Measurements from ENCODE around the gene HAND1.

HAND1 gene

GRCh38 chr5:154514331-154514730 is 36.3 kb upstream of the HAND1 start:
- TF ChIP-seq GATA2 (IDR thresholded peaks at IDR 0.05; ENCODE audit: low read depth, low read length) (no peak), GATA3 (IDR thresholded peaks at IDR 0.05; ENCODE audit: low read depth, low read length) (no peak)

GRCh38 chr5:154513669-154514084 is 35.6 kb upstream of the HAND1 start:
- TF ChIP-seq GATA2 (IDR thresholded peaks at IDR 0.05; ENCODE audit: low read depth, low read length), result no peak
- TF ChIP-seq GATA3 (IDR thresholded peaks at IDR 0.05; ENCODE audit: low read depth, low read length), result no peak

- TF ChIP-seq GATA2 (IDR thresholded peaks at IDR 0.05; ENCODE audit: low read depth, low read length), result no peak
Measured at GRCh38 chr5:154511984-154512383, 34.0 kb upstream of the HAND1 start.

- TF ChIP-seq GATA2 (IDR thresholded peaks at IDR 0.05; ENCODE audit: low read depth, low read length) (no peak), GATA3 (IDR thresholded peaks at IDR 0.05; ENCODE audit: low read depth, low read length) (no peak)
Measured at GRCh38 chr5:154509784-154510555, 31.9 kb upstream of the HAND1 start.

- no peak for TF ChIP-seq GATA3 (IDR thresholded peaks at IDR 0.05; ENCODE audit: low read depth, low read length)
Measured at GRCh38 chr5:154508114-154508513, 30.1 kb upstream of the HAND1 start.

GRCh38 chr5:154506716-154507080 is 28.7 kb upstream of the HAND1 start:
- no peak for TF ChIP-seq GATA3 (IDR thresholded peaks at IDR 0.05; ENCODE audit: low read depth, low read length)
- TF ChIP-seq GATA2 (IDR thresholded peaks at IDR 0.05; ENCODE audit: low read depth, low read length), result no peak

- TF ChIP-seq GATA2 (IDR thresholded peaks at IDR 0.05; ENCODE audit: low read depth, low read length), result no peak
- TF ChIP-seq GATA3 (IDR thresholded peaks at IDR 0.05; ENCODE audit: low read depth, low read length), result no peak
Measured at GRCh38 chr5:154506049-154506715, 28.2 kb upstream of the HAND1 start.

GRCh38 chr5:154505567-154505966 is 27.5 kb upstream of the HAND1 start:
- TF ChIP-seq GATA2 (IDR thresholded peaks at IDR 0.05; ENCODE audit: low read depth, low read length) (no peak), GATA3 (IDR thresholded peaks at IDR 0.05; ENCODE audit: low read depth, low read length) (no peak)

GRCh38 chr5:154503698-154504039 is 25.6 kb upstream of the HAND1 start:
- TF ChIP-seq GATA2 (IDR thresholded peaks at IDR 0.05; ENCODE audit: low read depth, low read length), result no peak
- no peak for TF ChIP-seq GATA3 (IDR thresholded peaks at IDR 0.05; ENCODE audit: low read depth, low read length)

GRCh38 chr5:154502180-154502579 is 24.2 kb upstream of the HAND1 start:
- TF ChIP-seq GATA3 (IDR thresholded peaks at IDR 0.05; ENCODE audit: low read depth, low read length) (no peak), GATA2 (IDR thresholded peaks at IDR 0.05; ENCODE audit: low read depth, low read length) (no peak)

- TF ChIP-seq GATA3 (IDR thresholded peaks at IDR 0.05; ENCODE audit: low read depth, low read length) (no peak), GATA2 (IDR thresholded peaks at IDR 0.05; ENCODE audit: low read depth, low read length) (no peak)
Measured at GRCh38 chr5:154501566-154501965, 23.5 kb upstream of the HAND1 start.

GRCh38 chr5:154498994-154499393 is 21.0 kb upstream of the HAND1 start:
- TF ChIP-seq GATA3 (IDR thresholded peaks at IDR 0.05; ENCODE audit: low read depth, low read length), result no peak
- no peak for TF ChIP-seq GATA2 (IDR thresholded peaks at IDR 0.05; ENCODE audit: low read depth, low read length)

- TF ChIP-seq GATA2 (IDR thresholded peaks at IDR 0.05; ENCODE audit: low read depth, low read length), result no peak
- TF ChIP-seq GATA3 (IDR thresholded peaks at IDR 0.05; ENCODE audit: low read depth, low read length), result no peak
Measured at GRCh38 chr5:154498591-154498990, 20.6 kb upstream of the HAND1 start.

GRCh38 chr5:154494036-154494435 is 16.0 kb upstream of the HAND1 start:
- no peak for TF ChIP-seq GATA3 (IDR thresholded peaks at IDR 0.05; ENCODE audit: low read depth, low read length)
- no peak for TF ChIP-seq GATA2 (IDR thresholded peaks at IDR 0.05; ENCODE audit: low read depth, low read length)

- TF ChIP-seq GATA2 (IDR thresholded peaks at IDR 0.05; ENCODE audit: low read depth, low read length) (no peak), GATA3 (IDR thresholded peaks at IDR 0.05; ENCODE audit: low read depth, low read length) (no peak)
Measured at GRCh38 chr5:154493274-154493673, 15.2 kb upstream of the HAND1 start.

Measured in SH-SY5Y (cell line).